ENCODE measurements around the gene C16orf86.

GRCh38 chr16:67656344-67657016 is 10.1 kb upstream of the C16orf86 start:
- TF ChIP-seq POLR2A (IDR thresholded peaks at IDR 0.05) (no peak), CTCF (IDR thresholded peaks at IDR 0.05) (no peak)

Measured in Peyer's patch (tissue), 4 donors.